ENCODE measurements around the gene CBLB. TPM values are rescaled to one million over a fixed set of nuclear protein-coding genes. Genes with fewer than 3 reads are reported as not detected.

Gene CBLB
- total RNA-seq, 1 donor from 2014 or later, result 45.9 TPM

DNA sequence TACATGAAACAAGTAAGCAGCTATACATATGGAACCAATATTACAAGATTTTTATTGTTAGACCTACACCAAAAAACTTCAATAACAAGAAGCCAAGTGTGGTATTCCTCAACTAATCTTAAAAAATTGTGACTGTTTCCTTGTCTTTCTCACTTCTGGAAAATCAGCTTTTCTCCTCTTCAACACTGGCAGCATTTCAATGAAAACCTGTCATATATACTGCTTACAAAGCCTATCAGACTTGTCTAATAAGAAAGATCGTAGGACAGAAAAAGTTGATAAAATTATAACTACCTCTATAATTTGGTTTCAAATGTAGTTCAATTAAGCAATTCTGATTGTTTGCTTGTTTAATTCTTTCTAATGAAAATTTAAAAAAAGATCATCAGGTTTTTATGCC is 55.1 kb downstream of the CBLB start:
- Mint-ChIP-seq H3K27ac (ENCODE audit: unreplicated experiment) (no peak overlapping the region), H3K36me3 (ENCODE audit: low read depth, unreplicated experiment) (peaks cover 6% of the 10 kb centered on the region), H3K9me3 (ENCODE audit: unreplicated experiment) (peaks cover 2% of the 10 kb centered on the region), H3K4me1 (ENCODE audit: low read depth, unreplicated experiment) (peaks cover 22% of the 10 kb centered on the region), H3K4me3 (ENCODE audit: unreplicated experiment) (no peak overlapping the region), H3K27me3 (ENCODE audit: low read depth, unreplicated experiment) (no peaks in the 10 kb centered on the region)
- Histone ChIP-seq H3K4me2 (ENCODE audit: low read length) (no peak overlapping the region), H3K27me3 (ENCODE audit: insufficient read depth, low read length) (no peaks in the 10 kb centered on the region), H3K4me1 (ENCODE audit: insufficient read depth, low read length) (peaks cover 3% of the 10 kb centered on the region), H3K4me3 (ENCODE audit: insufficient read depth, low read depth, low read length) (no peak overlapping the region), H3K9ac (ENCODE audit: low read length) (no peak overlapping the region), H2AFZ (ENCODE audit: low read depth, low read length) (no peak overlapping the region), H3K36me3 (ENCODE audit: insufficient read depth, low read length) (no peaks in the 10 kb centered on the region), H4K20me1 (ENCODE audit: insufficient read depth, low read length) (peaks cover 7% of the 10 kb centered on the region), H3K9me3 (ENCODE audit: insufficient read depth, low read depth, low read length) (no peaks in the 10 kb centered on the region), H3K27ac (ENCODE audit: low read depth, low read length) (no peak overlapping the region), H3K79me2 (ENCODE audit: insufficient read depth, low read length) (peaks cover 58% of the 10 kb centered on the region)
- TF ChIP-seq, protein P1, sequence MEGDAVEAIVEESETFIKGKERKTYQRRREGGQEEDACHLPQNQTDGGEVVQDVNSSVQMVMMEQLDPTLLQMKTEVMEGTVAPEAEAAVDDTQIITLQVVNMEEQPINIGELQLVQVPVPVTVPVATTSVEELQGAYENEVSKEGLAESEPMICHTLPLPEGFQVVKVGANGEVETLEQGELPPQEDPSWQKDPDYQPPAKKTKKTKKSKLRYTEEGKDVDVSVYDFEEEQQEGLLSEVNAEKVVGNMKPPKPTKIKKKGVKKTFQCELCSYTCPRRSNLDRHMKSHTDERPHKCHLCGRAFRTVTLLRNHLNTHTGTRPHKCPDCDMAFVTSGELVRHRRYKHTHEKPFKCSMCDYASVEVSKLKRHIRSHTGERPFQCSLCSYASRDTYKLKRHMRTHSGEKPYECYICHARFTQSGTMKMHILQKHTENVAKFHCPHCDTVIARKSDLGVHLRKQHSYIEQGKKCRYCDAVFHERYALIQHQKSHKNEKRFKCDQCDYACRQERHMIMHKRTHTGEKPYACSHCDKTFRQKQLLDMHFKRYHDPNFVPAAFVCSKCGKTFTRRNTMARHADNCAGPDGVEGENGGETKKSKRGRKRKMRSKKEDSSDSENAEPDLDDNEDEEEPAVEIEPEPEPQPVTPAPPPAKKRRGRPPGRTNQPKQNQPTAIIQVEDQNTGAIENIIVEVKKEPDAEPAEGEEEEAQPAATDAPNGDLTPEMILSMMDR (IDR thresholded peaks at IDR 0.05; ENCODE audit: insufficient read depth, low read depth, low read length), result no peak
- no peak for TF ChIP-seq EZH2 (IDR thresholded peaks at IDR 0.05; ENCODE audit: insufficient read depth, low read length)
- FAIRE-seq, result no peak
- no peak for DNase-seq (ENCODE audit: low read depth)

- Mint-ChIP-seq H3K36me3 (ENCODE audit: low read depth, unreplicated experiment) (peaks cover 6% of the 10 kb centered on the region), H3K4me3 (ENCODE audit: unreplicated experiment) (no peak overlapping the region), H3K4me1 (ENCODE audit: low read depth, unreplicated experiment) (peaks cover 22% of the 10 kb centered on the region), H3K9me3 (ENCODE audit: unreplicated experiment) (peaks cover 2% of the 10 kb centered on the region), H3K27me3 (ENCODE audit: low read depth, unreplicated experiment) (no peaks in the 10 kb centered on the region), H3K27ac (ENCODE audit: unreplicated experiment) (peak overlapping the region; percentile 55)
- Histone ChIP-seq H2AFZ (ENCODE audit: low read depth, low read length) (no peak overlapping the region), H3K4me2 (ENCODE audit: low read length) (peak overlapping the region; percentile 48), H3K9ac (ENCODE audit: low read length) (no peak overlapping the region), H3K4me1 (ENCODE audit: insufficient read depth, low read length) (peaks cover 3% of the 10 kb centered on the region), H3K9me3 (ENCODE audit: insufficient read depth, low read depth, low read length) (no peaks in the 10 kb centered on the region), H3K79me2 (ENCODE audit: insufficient read depth, low read length) (peaks cover 69% of the 10 kb centered on the region), H4K20me1 (ENCODE audit: insufficient read depth, low read length) (peaks cover 7% of the 10 kb centered on the region), H3K4me3 (ENCODE audit: insufficient read depth, low read depth, low read length) (no peak overlapping the region), H3K27me3 (ENCODE audit: insufficient read depth, low read length) (no peaks in the 10 kb centered on the region), H3K36me3 (ENCODE audit: insufficient read depth, low read length) (no peaks in the 10 kb centered on the region), H3K27ac (ENCODE audit: low read depth, low read length) (peak overlapping the region; percentile 35)
- DNase-seq (ENCODE audit: low read depth) (peak; percentile 69), FAIRE-seq (peak; percentile 26)
- no peak for TF ChIP-seq EZH2 (IDR thresholded peaks at IDR 0.05; ENCODE audit: insufficient read depth, low read length)
Measured at GRCh38 chr3:105812194-105812586, 56.6 kb downstream of the CBLB start.

- DNase-seq (ENCODE audit: low read depth) (no peak), FAIRE-seq (no peak)
- Histone ChIP-seq H2AFZ (ENCODE audit: low read depth, low read length) (no peak overlapping the region), H3K4me2 (ENCODE audit: low read length) (peak overlapping the region; percentile 48), H3K4me1 (ENCODE audit: insufficient read depth, low read length) (peaks cover 3% of the 10 kb centered on the region), H3K9ac (ENCODE audit: low read length) (no peak overlapping the region), H3K36me3 (ENCODE audit: insufficient read depth, low read length) (no peaks in the 10 kb centered on the region), H4K20me1 (ENCODE audit: insufficient read depth, low read length) (peaks cover 7% of the 10 kb centered on the region), H3K4me3 (ENCODE audit: insufficient read depth, low read depth, low read length) (no peak overlapping the region), H3K27ac (ENCODE audit: low read depth, low read length) (no peak overlapping the region), H3K9me3 (ENCODE audit: insufficient read depth, low read depth, low read length) (no peaks in the 10 kb centered on the region), H3K27me3 (ENCODE audit: insufficient read depth, low read length) (no peaks in the 10 kb centered on the region), H3K79me2 (ENCODE audit: insufficient read depth, low read length) (peaks cover 69% of the 10 kb centered on the region)
- peaks cover 22% of the 10 kb centered on the region for H3K4me1 Mint-ChIP-seq (ENCODE audit: low read depth, unreplicated experiment)
- no peak for TF ChIP-seq EZH2 (IDR thresholded peaks at IDR 0.05; ENCODE audit: insufficient read depth, low read length)
- TF ChIP-seq, protein P1 (IDR thresholded peaks at IDR 0.05; ENCODE audit: insufficient read depth, low read depth, low read length), result no peak
- H3K27me3 Mint-ChIP-seq (ENCODE audit: low read depth, unreplicated experiment), result no peaks in the 10 kb centered on the region
- H3K36me3 Mint-ChIP-seq (ENCODE audit: low read depth, unreplicated experiment), result peaks cover 6% of the 10 kb centered on the region
- H3K4me3 Mint-ChIP-seq (ENCODE audit: unreplicated experiment), result no peak overlapping the region
- peaks cover 2% of the 10 kb centered on the region for H3K9me3 Mint-ChIP-seq (ENCODE audit: unreplicated experiment)
- peak overlapping the region; percentile 55 for H3K27ac Mint-ChIP-seq (ENCODE audit: unreplicated experiment)
Measured at GRCh38 chr3:105811518-105812193, 57.2 kb downstream of the CBLB start.

Measured in astrocyte (in vitro differentiated cells and primary cell).